Lower leg skin (tissue), 4 donors: Measurements from ENCODE around the gene ORAI1. TPM values are rescaled to one million over a fixed set of nuclear protein-coding genes. Genes with fewer than 3 reads are reported as not detected.

ENCODE experiments used
- DNase-seq, 2 donors: peaks; one replicate each; pipeline ENCODE4 v3.0.0-alpha.2; 2019; ENCODE audit warnings: low spot score in 2 of 2
- H3K4me3 ChIP-seq: fragments of 200-600 bp; sonication (generic); 2 replicates; pipeline ENCODE4 v1.5.1; 2017; ENCODE audit warnings: mild to moderate bottlenecking, low read depth; ENCODE audit not compliant: poor library complexity, severe bottlenecking
- POLR2A ChIP-seq, 2 donors: fragments of 450-650 bp; IDR thresholded peaks; one replicate each; pipeline ENCODE4 v1.6.1; 2016 to 2017; ENCODE audit warnings: antibody characterized with exemption in 2 of 2, mild to moderate bottlenecking in 1 of 2, moderate library complexity in 1 of 2
- WGBS, 2 donors: methylation state at CpG; one replicate each; pipeline ENCODE4 v1.1.5; 2018; 5-methylcytosine and 5-hydroxymethylcytosine counted together
- intact Hi-C: fragments of 100-400 bp; cut with DNase I; formaldehyde crosslinking; loops from one replicate; pipeline ENCODE4 v1.15.0; 2023; ENCODE audit warnings: low total_unique reads
- total RNA-seq, 4 donors: library from RNA; depleted of rRNA; stranded (reverse); fragments of >200 nt; gene quantifications; one replicate each; pipeline ENCODE4 v1.1.0, GENCODE V29; 2016
- TF ChIP-seq, protein P1 (sequence below), 3 donors: fragments of 450-650 bp; IDR thresholded peaks; one replicate each; pipeline ENCODE4 v1.5.1; 2016; ENCODE audit warnings: antibody characterized with exemption in 3 of 3, mild to moderate bottlenecking in 3 of 3, moderate library complexity in 2 of 3

Gene ORAI1
- total RNA-seq, result 10 to 100 TPM; 65.1 to 77.7 (median 69.6) TPM

DNA sequence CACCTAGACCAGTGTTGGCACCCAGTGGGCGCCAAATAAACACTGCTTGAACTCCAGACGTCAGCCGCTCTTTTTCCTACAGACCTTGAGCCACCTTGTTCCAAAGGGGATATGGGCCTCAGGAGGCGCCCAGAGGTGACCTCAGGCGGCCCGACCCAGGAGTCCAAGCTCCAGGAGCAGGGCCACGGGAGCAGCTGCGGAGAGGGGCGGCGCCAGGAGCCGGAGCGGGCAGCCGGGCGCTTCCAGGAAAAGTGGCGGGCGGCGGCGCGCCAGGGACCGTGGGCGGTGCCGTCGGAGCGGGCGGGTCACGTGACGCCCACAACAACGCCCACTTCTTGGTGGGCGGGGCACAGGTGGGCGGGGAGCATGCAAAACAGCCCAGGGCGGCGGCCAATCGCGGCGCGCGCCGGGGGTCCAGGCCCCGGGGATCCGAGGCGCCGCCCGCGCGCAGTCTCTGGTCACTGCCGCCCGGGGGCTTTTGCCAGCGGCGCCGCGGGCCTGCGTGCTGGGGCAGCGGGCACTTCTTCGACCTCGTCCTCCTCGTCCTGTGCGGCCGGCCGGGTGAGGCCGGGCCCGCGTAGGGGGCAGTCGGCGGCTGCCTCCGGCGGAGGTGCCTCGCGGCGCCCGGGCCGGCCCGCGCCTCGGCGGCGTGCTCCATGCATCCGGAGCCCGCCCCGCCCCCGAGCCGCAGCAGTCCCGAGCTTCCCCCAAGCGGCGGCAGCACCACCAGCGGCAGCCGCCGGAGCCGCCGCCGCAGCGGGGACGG lies at the start of gene ORAI1:
TSS of gene ORAI1 (plus strand) at position 444 of the 766 bp plus-strand sequence.
- peak; percentile 94 to 99 for DNase-seq
- H3K4me3 ChIP-seq, result peak within 1 kb of the TSS; percentile 42
- WGBS, 2 donors, result 1% methylated on average over 31 to 36 of the region's 92 CpGs
- TF ChIP-seq, protein P1, sequence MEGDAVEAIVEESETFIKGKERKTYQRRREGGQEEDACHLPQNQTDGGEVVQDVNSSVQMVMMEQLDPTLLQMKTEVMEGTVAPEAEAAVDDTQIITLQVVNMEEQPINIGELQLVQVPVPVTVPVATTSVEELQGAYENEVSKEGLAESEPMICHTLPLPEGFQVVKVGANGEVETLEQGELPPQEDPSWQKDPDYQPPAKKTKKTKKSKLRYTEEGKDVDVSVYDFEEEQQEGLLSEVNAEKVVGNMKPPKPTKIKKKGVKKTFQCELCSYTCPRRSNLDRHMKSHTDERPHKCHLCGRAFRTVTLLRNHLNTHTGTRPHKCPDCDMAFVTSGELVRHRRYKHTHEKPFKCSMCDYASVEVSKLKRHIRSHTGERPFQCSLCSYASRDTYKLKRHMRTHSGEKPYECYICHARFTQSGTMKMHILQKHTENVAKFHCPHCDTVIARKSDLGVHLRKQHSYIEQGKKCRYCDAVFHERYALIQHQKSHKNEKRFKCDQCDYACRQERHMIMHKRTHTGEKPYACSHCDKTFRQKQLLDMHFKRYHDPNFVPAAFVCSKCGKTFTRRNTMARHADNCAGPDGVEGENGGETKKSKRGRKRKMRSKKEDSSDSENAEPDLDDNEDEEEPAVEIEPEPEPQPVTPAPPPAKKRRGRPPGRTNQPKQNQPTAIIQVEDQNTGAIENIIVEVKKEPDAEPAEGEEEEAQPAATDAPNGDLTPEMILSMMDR (IDR thresholded peaks at IDR 0.05), result no peak
- TF ChIP-seq POLR2A (IDR thresholded peaks at IDR 0.05), result peak in 1 of 2 donors; percentile 49
- intact Hi-C loops, result loop anchor here (5.0 to 10.0 kb wide), 2 partner anchors 46 to 51 kb away; no protein-coding TSS in a partner anchor

DNA sequence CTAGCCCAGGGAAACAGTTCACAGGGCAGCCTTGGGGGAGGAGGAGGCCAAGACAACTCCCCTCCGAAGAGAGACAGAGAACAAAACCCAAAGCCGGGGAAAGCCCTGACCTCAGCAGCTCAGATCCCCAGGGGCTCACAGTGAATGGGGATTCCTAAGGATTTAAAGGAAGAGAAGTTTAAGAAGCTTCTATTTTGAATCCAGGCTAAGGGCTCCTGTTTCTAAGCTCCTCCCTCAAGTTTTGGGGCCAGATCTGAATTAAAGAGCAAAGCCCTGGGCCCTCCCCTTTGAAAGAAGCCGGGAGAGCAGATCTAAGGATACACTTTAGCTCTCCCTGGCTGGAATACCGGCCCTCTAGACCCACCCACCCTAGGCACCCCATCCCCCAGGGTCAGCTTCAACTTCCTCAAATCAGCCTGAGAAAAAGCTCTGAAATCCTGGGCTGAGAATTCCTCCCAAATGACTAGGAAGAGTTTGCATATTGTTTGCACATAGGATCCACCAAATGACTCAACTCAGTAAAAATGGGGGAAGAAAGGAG lies 49.4 kb upstream of the ORAI1 start:
- 6 to 9% methylated on average over 4 of the region's 4 CpGs for WGBS, 2 donors
- intact Hi-C loops, result loop anchor here (10.0 kb wide), 1 partner anchor 48 kb away; the partner anchor contains the start of gene ORAI1
- no peak for DNase-seq
- no peak for TF ChIP-seq POLR2A (IDR thresholded peaks at IDR 0.05)
- TF ChIP-seq, protein P1 (IDR thresholded peaks at IDR 0.05), result no peak
- H3K4me3 ChIP-seq, result no peak overlapping the region

DNA sequence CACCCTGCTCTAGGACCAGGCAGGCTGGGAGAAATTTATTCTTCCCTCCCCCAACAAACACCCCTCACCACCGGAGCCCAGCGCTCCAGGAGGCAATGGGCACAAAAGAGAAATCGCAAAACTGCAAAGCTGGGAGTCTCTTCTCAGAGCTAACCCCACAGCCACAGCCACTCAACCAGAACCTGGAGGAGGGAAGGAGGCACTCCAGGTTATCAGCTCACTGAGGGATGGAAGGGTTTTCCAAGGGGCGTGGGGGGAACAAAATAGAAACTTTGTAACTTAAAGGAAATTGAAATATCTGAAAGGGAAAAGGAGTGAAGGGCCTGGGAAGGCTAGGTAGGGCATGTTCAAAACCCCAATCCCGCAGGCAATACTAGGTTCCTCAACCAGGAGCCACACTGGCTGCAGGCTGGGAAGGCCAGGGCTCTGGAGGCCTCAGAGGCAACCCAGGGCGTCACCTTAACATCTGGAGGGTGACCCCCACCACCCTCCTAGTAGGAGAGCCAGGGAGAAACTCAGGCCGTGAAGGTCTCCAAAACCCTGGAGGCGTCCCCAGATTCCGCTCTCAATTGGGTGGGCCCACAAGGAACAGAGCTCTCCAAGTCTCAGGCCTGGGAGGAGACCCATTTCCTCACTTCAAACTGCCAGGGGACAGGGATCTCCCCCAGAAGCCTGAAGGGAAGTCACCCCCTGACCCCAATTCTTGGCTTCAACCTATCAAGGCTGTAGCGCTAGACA lies 48.7 kb upstream of the ORAI1 start:
- intact Hi-C loops, result loop anchor here (10.0 kb wide), 1 partner anchor 47 kb away; the partner anchor contains the start of gene ORAI1
- H3K4me3 ChIP-seq, result no peak overlapping the region
- no peak for DNase-seq
- TF ChIP-seq, protein P1 (IDR thresholded peaks at IDR 0.05), result no peak
- TF ChIP-seq POLR2A (IDR thresholded peaks at IDR 0.05), result no peak
- WGBS, 2 donors, result 53 to 62% methylated on average over 7 to 10 of the region's 10 CpGs

GRCh38 chr12:121578230-121579189 lies 47.8 kb upstream of the ORAI1 start:
- intact Hi-C loops, result loop anchor here (10.0 kb wide), 1 partner anchor 46 kb away; the partner anchor contains the start of gene ORAI1
- peak overlapping the region; percentile 41 for H3K4me3 ChIP-seq
- WGBS, 2 donors, result 11 to 34% methylated on average over 28 to 40 of the region's 77 CpGs
- no peak for DNase-seq
- TF ChIP-seq POLR2A (IDR thresholded peaks at IDR 0.05), result no peak
- TF ChIP-seq, protein P1 (IDR thresholded peaks at IDR 0.05), result no peak
